Effector memory CD4-positive, alpha-beta T cell (primary cell): ENCODE data around the gene TMEM243.
A peak's percentile ranks its signal among the peaks of the same experiment; 100 is the strongest.

ENCODE experiments used
- DNase-seq, 3 donors: peaks; one replicate each; pipeline ENCODE4 v3.0.0-alpha.2; 2020
- H3K27ac ChIP-seq: 2 replicates; pipeline ENCODE4 v1.7.0; 2013; ENCODE audit warnings: mild to moderate bottlenecking, low read length, moderate library complexity; ENCODE audit not compliant: insufficient read depth, poor library complexity, severe bottlenecking
- H3K27me3 ChIP-seq: replicated peaks from 2 replicates; pipeline ENCODE4 v1.7.0; 2013; ENCODE audit warnings: mild to moderate bottlenecking, low read length; ENCODE audit not compliant: insufficient read depth, control insufficient read depth, poor library complexity, severe bottlenecking
- H3K36me3 ChIP-seq: 2 replicates; pipeline ENCODE4 v1.7.0; 2013; ENCODE audit warnings: mild to moderate bottlenecking, low read length, moderate library complexity; ENCODE audit not compliant: control insufficient read depth, insufficient read depth
- H3K4me1 ChIP-seq: 2 replicates; pipeline ENCODE4 v1.7.0; 2013; ENCODE audit warnings: low read length, mild to moderate bottlenecking; ENCODE audit not compliant: control insufficient read depth, insufficient read depth, poor library complexity, severe bottlenecking
- H3K4me3 ChIP-seq: 2 replicates; pipeline ENCODE4 v1.7.0; 2013; ENCODE audit warnings: low read length, low read depth, mild to moderate bottlenecking; ENCODE audit not compliant: insufficient read depth, poor library complexity, severe bottlenecking
- H3K9me3 ChIP-seq: 2 replicates; pipeline ENCODE4 v1.7.0; 2013; ENCODE audit warnings: mild to moderate bottlenecking, low read length, moderate library complexity; ENCODE audit not compliant: control insufficient read depth

TMEM243 gene

GRCh38 chr7:87171282-87171934 lies 48.1 kb downstream of the TMEM243 start:
- Histone ChIP-seq H3K4me1 (no peaks in the 10 kb centered on the region), H3K27me3 (no peaks in the 10 kb centered on the region), H3K9me3 (no peaks in the 10 kb centered on the region), H3K36me3 (peaks cover 74% of the 10 kb centered on the region), H3K27ac (no peak overlapping the region), H3K4me3 (no peak overlapping the region)
- DNase-seq, result no peak

DNA sequence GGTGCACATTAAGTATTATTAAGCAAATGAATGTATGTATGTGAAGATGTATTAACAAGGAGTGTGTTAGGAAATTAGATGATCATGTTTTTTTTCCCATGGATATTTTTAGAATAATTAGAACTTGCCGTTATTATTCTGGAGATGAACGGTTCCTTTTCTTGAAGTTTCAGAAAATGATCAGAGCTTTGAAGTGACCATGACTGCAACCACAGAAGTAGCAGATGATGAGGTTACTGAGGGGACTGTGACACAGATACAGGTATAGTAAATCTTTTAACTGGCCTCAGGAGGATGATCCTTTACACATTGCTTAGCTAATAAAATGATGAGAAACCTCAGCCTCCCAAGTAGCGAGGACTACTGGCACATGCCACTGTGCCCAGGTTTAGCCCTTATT lies 48.7 kb downstream of the TMEM243 start:
- no peaks in the 10 kb centered on the region for H3K4me1 ChIP-seq
- H3K27ac ChIP-seq, result no peak overlapping the region
- no peaks in the 10 kb centered on the region for H3K27me3 ChIP-seq
- H3K4me3 ChIP-seq, result no peak overlapping the region
- no peak for DNase-seq
- H3K36me3 ChIP-seq, result peaks cover 79% of the 10 kb centered on the region
- no peaks in the 10 kb centered on the region for H3K9me3 ChIP-seq

DNA sequence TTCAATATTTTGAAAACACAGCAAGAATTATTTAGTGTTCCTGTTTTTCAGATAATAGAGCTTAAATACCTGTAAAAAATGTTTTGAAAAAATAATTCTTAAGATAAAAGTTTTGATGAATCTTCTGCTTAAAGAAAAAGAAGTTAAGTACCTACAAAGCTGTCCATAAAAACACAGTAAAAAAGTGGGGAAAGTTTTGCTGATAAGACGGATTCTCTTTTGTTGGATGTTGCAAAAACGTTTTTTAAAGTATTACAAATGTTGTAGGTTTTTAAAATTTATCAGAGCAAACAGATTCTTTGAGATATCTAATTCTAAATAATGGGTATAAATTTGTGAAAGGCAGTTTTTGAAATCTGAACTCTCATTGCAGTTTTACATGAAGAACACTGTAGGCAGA lies 55.1 kb downstream of the TMEM243 start:
- H3K4me1 ChIP-seq, result no peaks in the 10 kb centered on the region
- peaks cover 41% of the 10 kb centered on the region for H3K36me3 ChIP-seq
- no peaks in the 10 kb centered on the region for H3K9me3 ChIP-seq

GRCh38 chr7:87159538-87159937 lies 60.0 kb downstream of the TMEM243 start:
- peaks cover 15% of the 10 kb centered on the region for H3K4me1 ChIP-seq
- no peak overlapping the region for H3K27ac ChIP-seq
- no peak for DNase-seq
- H3K36me3 ChIP-seq, result peaks cover 2% of the 10 kb centered on the region
- no peak overlapping the region for H3K4me3 ChIP-seq
- H3K27me3 ChIP-seq, result no peaks in the 10 kb centered on the region
- H3K9me3 ChIP-seq, result no peaks in the 10 kb centered on the region

More for the DNA sequence above, 55.1 kb downstream of the TMEM243 start:
- Histone ChIP-seq H3K27me3 (no peaks in the 10 kb centered on the region), H3K27ac (no peak overlapping the region), H3K4me3 (no peak overlapping the region)
- DNase-seq, result no peak

DNA sequence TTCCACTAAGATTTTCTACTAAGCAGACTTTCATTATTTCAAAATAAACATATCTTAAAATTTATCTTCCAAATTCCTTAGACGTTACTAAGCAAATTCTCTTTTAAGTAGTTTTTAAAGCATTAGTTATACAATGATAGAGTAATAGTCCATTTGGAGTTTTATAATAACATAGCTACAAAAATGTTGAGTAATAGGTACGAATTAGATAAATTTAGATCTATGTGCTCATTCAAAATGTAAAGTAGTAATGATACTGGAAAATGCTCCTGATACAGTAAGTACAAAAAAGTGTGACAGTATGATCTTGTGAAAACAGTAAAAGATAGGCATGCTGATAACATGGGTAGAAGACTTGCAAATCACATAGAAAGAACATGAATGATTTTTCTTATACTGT lies 62.8 kb downstream of the TMEM243 start:
- H3K36me3 ChIP-seq, result no peaks in the 10 kb centered on the region
- H3K27ac ChIP-seq, result no peak overlapping the region
- H3K4me3 ChIP-seq, result no peak overlapping the region
- peaks cover 24% of the 10 kb centered on the region for H3K4me1 ChIP-seq
- DNase-seq, result no peak
- no peaks in the 10 kb centered on the region for H3K9me3 ChIP-seq
- no peaks in the 10 kb centered on the region for H3K27me3 ChIP-seq

- H3K27ac ChIP-seq, result no peak overlapping the region
- no peak overlapping the region for H3K4me3 ChIP-seq
- peaks cover 24% of the 10 kb centered on the region for H3K4me1 ChIP-seq
- DNase-seq, result no peak
- no peaks in the 10 kb centered on the region for H3K9me3 ChIP-seq
- H3K36me3 ChIP-seq, result no peaks in the 10 kb centered on the region
- H3K27me3 ChIP-seq, result no peaks in the 10 kb centered on the region
Observed at GRCh38 chr7:87155788-87156187, 63.7 kb downstream of the TMEM243 start.

GRCh38 chr7:87154569-87154968 lies 65.0 kb downstream of the TMEM243 start:
- Histone ChIP-seq H3K9me3 (no peaks in the 10 kb centered on the region), H3K27me3 (no peaks in the 10 kb centered on the region), H3K36me3 (no peaks in the 10 kb centered on the region), H3K27ac (no peak overlapping the region), H3K4me1 (peaks cover 24% of the 10 kb centered on the region), H3K4me3 (no peak overlapping the region)
- DNase-seq, result no peak

GRCh38 chr7:87154166-87154565 lies 65.4 kb downstream of the TMEM243 start:
- DNase-seq, result no peak
- H3K4me3 ChIP-seq, result peak overlapping the region; percentile 96
- H3K9me3 ChIP-seq, result no peaks in the 10 kb centered on the region
- H3K27ac ChIP-seq, result no peak overlapping the region
- peaks cover 24% of the 10 kb centered on the region for H3K4me1 ChIP-seq
- no peaks in the 10 kb centered on the region for H3K36me3 ChIP-seq
- H3K27me3 ChIP-seq, result no peaks in the 10 kb centered on the region

DNA sequence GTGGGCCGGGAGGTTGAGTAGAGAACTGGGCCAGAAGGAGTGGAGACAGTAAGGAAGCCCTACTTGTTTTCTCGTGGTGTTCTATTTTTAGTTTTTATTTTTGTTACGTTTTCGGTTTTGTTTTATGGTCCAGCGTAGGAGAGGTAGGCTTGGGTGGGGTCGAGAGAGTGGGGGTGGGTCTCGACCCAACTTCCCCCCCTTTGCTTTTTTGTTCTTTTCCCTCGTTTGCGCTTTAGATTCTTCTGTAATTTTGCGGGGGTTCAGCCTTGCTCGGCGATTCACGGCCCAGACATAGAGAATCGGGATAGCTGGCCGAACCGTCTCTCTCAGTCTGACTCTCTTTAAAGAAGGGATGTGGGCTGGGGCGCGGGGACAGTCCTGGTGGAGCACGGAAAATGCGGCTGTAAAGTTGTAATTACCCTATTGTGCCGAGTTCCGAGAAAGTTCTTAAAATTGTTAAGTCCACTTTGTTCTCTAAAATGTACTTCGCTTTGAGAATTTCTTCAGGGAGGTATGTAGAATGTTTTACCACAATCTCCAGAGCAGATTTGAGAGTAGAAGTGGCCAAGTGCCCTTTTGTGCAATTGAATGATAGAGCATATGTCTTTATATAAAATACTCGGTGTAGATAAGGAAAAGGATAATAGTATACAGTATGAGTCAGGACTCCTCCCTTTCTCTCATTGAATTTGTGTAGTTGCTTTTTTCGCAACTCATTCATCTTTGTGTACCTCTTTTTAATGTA lies 66.5 kb downstream of the TMEM243 start:
- H3K4me3 ChIP-seq, result peak overlapping the region; percentile 96
- DNase-seq, result peak in 2 of 3 donors; percentile 9 to 16
- peaks cover 24% of the 10 kb centered on the region for H3K4me1 ChIP-seq
- no peaks in the 10 kb centered on the region for H3K9me3 ChIP-seq
- no peaks in the 10 kb centered on the region for H3K27me3 ChIP-seq
- H3K27ac ChIP-seq, result peak overlapping the region; percentile 79
- H3K36me3 ChIP-seq, result no peaks in the 10 kb centered on the region

DNA sequence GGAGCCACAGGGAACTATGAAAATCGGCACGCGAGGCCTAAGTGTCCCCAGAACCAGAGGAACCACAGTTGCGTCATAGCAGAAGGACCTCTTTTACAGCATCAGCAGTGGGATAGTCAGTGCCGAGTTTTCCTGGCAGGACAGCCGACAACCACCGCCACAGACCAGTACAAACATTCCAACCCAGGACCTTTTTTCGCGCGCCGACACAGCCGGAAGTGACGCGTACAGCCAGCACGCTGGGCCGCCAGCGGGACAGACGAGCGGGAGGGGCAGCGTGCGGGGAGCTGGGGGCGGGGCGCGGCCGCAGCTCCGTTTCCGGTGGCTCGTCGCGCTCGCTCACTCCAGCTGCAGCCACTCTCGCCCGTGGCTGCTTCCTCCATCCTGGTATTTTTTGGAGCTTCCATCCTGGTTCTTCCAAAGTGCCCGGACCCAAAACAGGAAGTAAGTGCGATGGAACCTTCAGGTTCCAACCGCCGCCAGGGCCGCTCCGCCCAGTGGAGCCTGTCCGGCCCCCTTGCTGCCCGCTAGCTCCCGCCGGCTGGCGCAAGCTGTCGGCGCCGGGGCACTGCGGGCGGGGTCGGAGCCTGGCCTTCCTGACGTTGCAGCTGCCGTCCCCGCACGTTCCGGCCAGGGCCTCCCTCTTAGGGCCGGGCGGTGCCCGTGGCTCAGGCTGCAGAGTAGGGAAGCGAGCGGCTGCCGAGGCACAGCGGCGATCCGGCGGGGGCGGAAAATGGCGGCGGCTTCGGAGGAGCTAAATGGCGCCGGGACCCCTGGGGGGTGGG lies 67.2 kb downstream of the TMEM243 start, which contains the start of gene DMTF1:
Gene DMTF1 (plus strand): TSS at position 342 of the 785 bp plus-strand sequence. CDS start 12,489 bp downstream, outside the sequence.
- H3K36me3 ChIP-seq, result no peaks in the 10 kb centered on the region
- H3K27ac ChIP-seq, result peak within 1 kb of the TSS; percentile 79
- no peaks in the 10 kb centered on the region for H3K27me3 ChIP-seq
- peaks cover 24% of the 10 kb centered on the region for H3K4me1 ChIP-seq
- peak within 1 kb of the TSS; percentile 96 for H3K4me3 ChIP-seq
- no peaks in the 10 kb centered on the region for H3K9me3 ChIP-seq
- peak; percentile 79 to 83 (median 81) for DNase-seq
